HUES6 (cell line): ENCODE measurements around the gene KCTD19.

Experiments
- H3K27ac ChIP-seq: 2 replicates; pipeline ENCODE4 v1.7.0; 2013; ENCODE audit warnings: low read depth, mild to moderate bottlenecking, low read length, inconsistent platforms
- H3K27me3 ChIP-seq: 2 replicates; pipeline ENCODE4 v1.6.1; 2013; ENCODE audit warnings: low read length; ENCODE audit not compliant: control insufficient read depth, insufficient read depth
- H3K36me3 ChIP-seq: 2 replicates; pipeline ENCODE4 v1.6.1; 2013; ENCODE audit warnings: low read length; ENCODE audit not compliant: control insufficient read depth, insufficient read depth
- H3K4me1 ChIP-seq: 2 replicates; pipeline ENCODE4 v1.6.1; 2013; ENCODE audit warnings: low read length; ENCODE audit not compliant: control insufficient read depth, insufficient read depth
- H3K4me3 ChIP-seq: 2 replicates; pipeline ENCODE4 v1.5.1; 2013; ENCODE audit warnings: low read depth, low read length
- H3K9ac ChIP-seq: one replicate; pipeline ENCODE4 v1.6.1; 2013; ENCODE audit warnings: mild to moderate bottlenecking, low read length
- H3K9me3 ChIP-seq: 2 replicates; pipeline ENCODE4 v1.6.1; 2013; ENCODE audit warnings: low read depth, low read length; ENCODE audit not compliant: control insufficient read depth, insufficient read depth

The KCTD19 gene

DNA sequence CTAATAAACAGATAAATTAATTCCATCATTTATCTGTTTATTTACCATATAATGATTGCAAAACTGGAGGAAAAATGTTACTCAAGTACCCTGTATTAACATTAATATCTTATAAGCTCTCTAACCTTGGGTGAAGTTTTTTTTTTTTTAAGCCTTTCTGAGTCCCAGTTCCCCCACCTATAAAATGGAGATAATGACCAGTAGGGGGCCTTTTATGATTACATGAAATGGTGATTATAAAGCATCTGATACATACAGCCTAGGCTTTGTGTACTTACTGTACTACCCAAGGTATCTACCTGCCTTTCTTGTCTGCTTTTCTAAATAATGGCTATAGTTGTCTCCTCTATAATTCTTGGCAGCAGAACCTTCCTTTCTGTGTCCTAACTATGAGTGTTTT lies 22.6 kb upstream of the KCTD19 start:
- Histone ChIP-seq H3K27me3 (no peaks in the 10 kb centered on the region; the same call in 1 of the 2 replicates), H3K9me3 (no peaks in the 10 kb centered on the region), H3K4me1 (no peaks in the 10 kb centered on the region), H3K4me3 (no peak overlapping the region), H3K36me3 (no peaks in the 10 kb centered on the region), H3K9ac (no peak overlapping the region), H3K27ac (no peak overlapping the region)

- Histone ChIP-seq H3K9me3 (no peaks in the 10 kb centered on the region), H3K9ac (no peak overlapping the region)
Measured at GRCh38 chr16:67346341-67346740, 19.8 kb upstream of the KCTD19 start.

GRCh38 chr16:67345401-67345800 lies 18.9 kb upstream of the KCTD19 start:
- Histone ChIP-seq H3K4me1 (no peaks in the 10 kb centered on the region), H3K9me3 (no peaks in the 10 kb centered on the region), H3K27ac (no peak overlapping the region), H3K27me3 (no peaks in the 10 kb centered on the region), H3K36me3 (no peaks in the 10 kb centered on the region), H3K4me3 (no peak overlapping the region), H3K9ac (no peak overlapping the region)

More at GRCh38 chr16:67346341-67346740, 19.8 kb upstream of the KCTD19 start:
- no peaks in the 10 kb centered on the region for H3K36me3 ChIP-seq
- no peaks in the 10 kb centered on the region for H3K27me3 ChIP-seq
- no peaks in the 10 kb centered on the region for H3K4me1 ChIP-seq
- H3K4me3 ChIP-seq: no peak overlapping the region
- no peak overlapping the region for H3K27ac ChIP-seq

DNA sequence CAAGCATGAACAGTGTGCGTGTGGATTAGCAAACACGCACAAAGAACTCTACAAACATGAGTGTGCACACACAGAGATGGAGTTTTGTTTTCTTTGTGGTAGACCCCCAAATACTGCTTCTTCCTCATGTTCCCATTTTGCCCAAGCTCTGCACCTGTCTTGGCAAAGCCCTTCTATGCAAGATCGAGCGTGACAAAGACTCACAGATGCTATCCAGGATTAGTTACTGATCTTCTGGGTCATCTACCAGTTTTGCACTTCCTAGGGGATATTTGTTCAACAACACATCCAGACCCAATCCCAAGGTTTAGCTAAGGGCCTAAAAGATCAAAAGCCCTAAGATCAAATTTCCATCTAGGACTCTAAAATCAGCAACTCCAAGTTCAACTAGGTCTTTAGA lies 16.1 kb upstream of the KCTD19 start:
- Histone ChIP-seq H3K9me3 (no peaks in the 10 kb centered on the region), H3K27me3 (no peaks in the 10 kb centered on the region), H3K4me3 (no peak overlapping the region), H3K9ac (no peak overlapping the region), H3K4me1 (no peaks in the 10 kb centered on the region), H3K36me3 (no peaks in the 10 kb centered on the region), H3K27ac (no peak overlapping the region)

GRCh38 chr16:67341250-67341649 lies 14.7 kb upstream of the KCTD19 start:
- no peak overlapping the region for H3K4me3 ChIP-seq
- H3K9me3 ChIP-seq: no peaks in the 10 kb centered on the region
- H3K36me3 ChIP-seq: no peaks in the 10 kb centered on the region
- H3K27ac ChIP-seq: no peak overlapping the region
- H3K9ac ChIP-seq: no peak overlapping the region
- H3K4me1 ChIP-seq: no peaks in the 10 kb centered on the region
- H3K27me3 ChIP-seq: no peaks in the 10 kb centered on the region

- H3K9ac ChIP-seq: no peak overlapping the region
- H3K4me1 ChIP-seq: no peaks in the 10 kb centered on the region
- no peaks in the 10 kb centered on the region for H3K36me3 ChIP-seq
- peaks cover 5% of the 10 kb centered on the region; the same call in 1 of the 2 replicates for H3K9me3 ChIP-seq
- no peak overlapping the region for H3K27ac ChIP-seq
- H3K27me3 ChIP-seq: no peaks in the 10 kb centered on the region
- H3K4me3 ChIP-seq: no peak overlapping the region
Measured at GRCh38 chr16:67339453-67339852, 12.9 kb upstream of the KCTD19 start.

- Histone ChIP-seq H3K9me3 (peaks cover 5% of the 10 kb centered on the region; the same call in 1 of the 2 replicates), H3K4me3 (no peak overlapping the region), H3K9ac (no peak overlapping the region), H3K27ac (no peak overlapping the region), H3K4me1 (no peaks in the 10 kb centered on the region), H3K27me3 (no peaks in the 10 kb centered on the region), H3K36me3 (no peaks in the 10 kb centered on the region)
Measured at GRCh38 chr16:67336648-67337047, 10.1 kb upstream of the KCTD19 start.

DNA sequence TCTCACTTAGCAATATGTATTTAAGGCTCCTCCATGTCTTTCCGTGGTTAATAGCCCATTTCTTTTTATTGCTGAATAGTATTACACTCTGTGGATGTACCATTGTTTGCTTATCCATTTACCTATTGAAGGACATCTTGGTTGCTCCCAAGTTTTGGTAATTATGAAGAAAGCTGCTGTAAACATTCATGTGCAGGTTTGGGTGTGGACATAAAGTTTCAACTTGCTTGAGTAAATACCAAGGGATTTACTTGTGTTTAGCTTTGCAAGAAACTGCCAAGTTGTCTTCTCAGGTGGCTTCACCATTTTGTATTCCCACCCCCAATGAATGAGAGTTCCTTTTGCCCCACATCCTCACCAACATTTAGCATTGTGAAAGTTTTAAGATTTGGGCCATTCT lies 9.6 kb upstream of the KCTD19 start:
- Histone ChIP-seq H3K9me3 (peaks cover 5% of the 10 kb centered on the region; the same call in 1 of the 2 replicates), H3K9ac (no peak overlapping the region), H3K36me3 (no peaks in the 10 kb centered on the region), H3K4me3 (no peak overlapping the region), H3K27me3 (no peaks in the 10 kb centered on the region), H3K4me1 (no peaks in the 10 kb centered on the region), H3K27ac (no peak overlapping the region)

DNA sequence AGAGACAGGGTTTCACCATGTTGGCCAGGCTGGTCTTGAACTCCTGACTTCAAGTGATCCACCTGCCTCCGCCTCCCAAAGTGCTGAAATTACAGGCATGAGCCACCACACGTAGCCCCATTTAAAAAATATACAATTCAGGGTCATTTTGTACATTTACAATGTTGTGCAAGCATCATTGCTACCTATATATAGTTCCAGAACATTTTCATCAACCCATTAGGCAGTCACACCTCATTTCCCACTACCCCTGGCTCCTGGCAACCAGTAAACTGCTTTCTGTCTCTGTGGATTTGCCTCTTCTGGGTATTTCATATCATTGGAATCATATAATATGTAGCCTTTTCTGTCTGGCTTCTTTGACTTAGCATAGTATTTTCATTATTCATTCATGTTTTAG lies 6.8 kb upstream of the KCTD19 start:
- no peaks in the 10 kb centered on the region for H3K27me3 ChIP-seq
- no peak overlapping the region for H3K9ac ChIP-seq
- no peak overlapping the region for H3K4me3 ChIP-seq
- peaks cover 5% of the 10 kb centered on the region; the same call in 1 of the 2 replicates for H3K9me3 ChIP-seq
- no peaks in the 10 kb centered on the region for H3K36me3 ChIP-seq
- H3K4me1 ChIP-seq: no peaks in the 10 kb centered on the region
- no peak overlapping the region for H3K27ac ChIP-seq

GRCh38 chr16:67329901-67330300 lies 3.4 kb upstream of the KCTD19 start:
- no peaks in the 10 kb centered on the region for H3K9me3 ChIP-seq
- H3K27ac ChIP-seq: no peak overlapping the region
- no peak overlapping the region for H3K4me3 ChIP-seq
- peaks cover 3% of the 10 kb centered on the region; the same call in 1 of the 2 replicates for H3K27me3 ChIP-seq
- H3K9ac ChIP-seq: no peak overlapping the region
- H3K36me3 ChIP-seq: no peaks in the 10 kb centered on the region
- no peaks in the 10 kb centered on the region for H3K4me1 ChIP-seq

DNA sequence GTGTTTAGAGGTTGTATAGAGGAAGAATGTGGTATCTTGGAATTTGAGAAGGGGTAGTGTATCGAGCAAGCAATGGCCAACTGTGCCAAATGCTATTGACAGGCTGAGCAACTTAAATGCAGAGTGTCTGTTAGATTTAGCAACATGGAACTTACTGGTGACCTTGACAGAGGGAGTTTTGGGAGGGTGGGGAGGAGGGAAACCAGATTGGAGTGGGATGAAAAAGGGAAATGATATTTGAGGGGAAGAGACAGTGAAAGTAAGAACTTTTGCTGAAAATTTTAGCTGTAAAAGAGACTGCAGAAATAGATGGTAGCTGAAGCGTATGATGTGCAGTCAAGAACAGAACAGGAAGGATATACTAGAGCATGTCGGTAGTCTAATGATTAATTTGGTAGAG lies 1.2 kb upstream of the KCTD19 start:
- Histone ChIP-seq H3K27ac (no peak overlapping the region), H3K36me3 (no peaks in the 10 kb centered on the region), H3K27me3 (peaks cover 8% of the 10 kb centered on the region), H3K4me1 (no peaks in the 10 kb centered on the region), H3K9me3 (no peaks in the 10 kb centered on the region), H3K4me3 (no peak overlapping the region), H3K9ac (no peak overlapping the region)

GRCh38 chr16:67326115-67326471 lies 448 bp downstream of the KCTD19 start:
- Histone ChIP-seq H3K27me3 (peaks cover 8% of the 10 kb centered on the region), H3K9me3 (no peaks in the 10 kb centered on the region), H3K4me1 (no peaks in the 10 kb centered on the region), H3K27ac (no peak overlapping the region), H3K9ac (peak overlapping the region; percentile 64), H3K4me3 (peak overlapping the region; percentile 79), H3K36me3 (no peaks in the 10 kb centered on the region)
